Loucy (cell line): ENCODE measurements around the gene AGBL4.

Experiments
- H2AFZ ChIP-seq: fragments of 200-600 bp; sonication (generic); 2 replicates; pipeline ENCODE4 v1.6.0; 2016; ENCODE audit warnings: antibody characterized with exemption, mild to moderate bottlenecking, low read length, moderate library complexity
- H3F3A ChIP-seq: fragments of 200-600 bp; 2 replicates; pipeline ENCODE4 v1.6.0; 2016; ENCODE audit warnings: antibody characterized with exemption, low read depth, mild to moderate bottlenecking
- H3K27me3 ChIP-seq: fragments of 200-600 bp; sonication (generic); 2 replicates; pipeline ENCODE4 v1.6.1; 2014; ENCODE audit warnings: low read length, mild to moderate bottlenecking; ENCODE audit not compliant: insufficient read depth, poor library complexity, severe bottlenecking
- H3K36me3 ChIP-seq: fragments of 200-600 bp; sonication (generic); 2 replicates; pipeline ENCODE4 v1.6.1; 2016; ENCODE audit warnings: low read length; ENCODE audit not compliant: insufficient read depth
- H3K4me1 ChIP-seq: fragments of 200-600 bp; sonication (generic); 2 replicates; pipeline ENCODE4 v1.5.1; 2014; ENCODE audit warnings: low read length, mild to moderate bottlenecking; ENCODE audit not compliant: insufficient read depth, poor library complexity, severe bottlenecking
- H3K4me2 ChIP-seq: fragments of 200-600 bp; sonication (generic); 2 replicates; pipeline ENCODE4 v1.6.0; 2014; ENCODE audit warnings: antibody characterized with exemption, low read length, low read depth, mild to moderate bottlenecking; ENCODE audit not compliant: poor library complexity, severe bottlenecking
- H3K4me3 ChIP-seq: fragments of 200-600 bp; sonication (generic); 2 replicates; pipeline ENCODE4 v1.5.1; 2014; ENCODE audit warnings: low read length, mild to moderate bottlenecking, mixed read lengths; ENCODE audit not compliant: poor library complexity, severe bottlenecking
- H3K79me2 ChIP-seq: fragments of 200-600 bp; sonication (generic); 2 replicates; pipeline ENCODE4 v1.6.1; 2014; ENCODE audit warnings: low read length; ENCODE audit not compliant: insufficient read depth
- H3K9ac ChIP-seq: fragments of 200-600 bp; sonication (generic); 2 replicates; pipeline ENCODE4 v1.6.0; 2014; ENCODE audit warnings: mild to moderate bottlenecking, low read depth, low read length, moderate library complexity; ENCODE audit not compliant: poor library complexity, severe bottlenecking
- H3K9me2 ChIP-seq: fragments of 200-600 bp; sonication (generic); replicated peaks from 2 replicates; pipeline ENCODE4 v1.6.1; 2016; ENCODE audit warnings: low read depth, low read length, mixed read lengths
- H3K9me3 ChIP-seq: fragments of 200-600 bp; sonication (generic); 2 replicates; pipeline ENCODE4 v1.6.1; 2014; ENCODE audit warnings: mild to moderate bottlenecking, antibody characterized with exemption, low read length, low read depth; ENCODE audit not compliant: insufficient read depth
- H4K20me1 ChIP-seq: fragments of 200-600 bp; sonication (generic); 2 replicates; pipeline ENCODE4 v1.6.0; 2014; ENCODE audit warnings: antibody characterized with exemption, low read length, mild to moderate bottlenecking; ENCODE audit not compliant: insufficient read depth, poor library complexity, severe bottlenecking
- EZH2phosphoT487 ChIP-seq: fragments of 200-600 bp; IDR thresholded peaks from 2 replicates; pipeline ENCODE4 v1.6.1; 2018; ENCODE audit warnings: antibody characterized with exemption, mild to moderate bottlenecking, moderate library complexity, borderline replicate concordance
- TF ChIP-seq, protein P1 (sequence below): fragments of 200-600 bp; sonication (generic); conservative IDR thresholded peaks from 2 replicates; pipeline ENCODE4 v1.5.1; 2014; ENCODE audit warnings: mild to moderate bottlenecking, antibody characterized with exemption, low read length

The AGBL4 gene

DNA sequence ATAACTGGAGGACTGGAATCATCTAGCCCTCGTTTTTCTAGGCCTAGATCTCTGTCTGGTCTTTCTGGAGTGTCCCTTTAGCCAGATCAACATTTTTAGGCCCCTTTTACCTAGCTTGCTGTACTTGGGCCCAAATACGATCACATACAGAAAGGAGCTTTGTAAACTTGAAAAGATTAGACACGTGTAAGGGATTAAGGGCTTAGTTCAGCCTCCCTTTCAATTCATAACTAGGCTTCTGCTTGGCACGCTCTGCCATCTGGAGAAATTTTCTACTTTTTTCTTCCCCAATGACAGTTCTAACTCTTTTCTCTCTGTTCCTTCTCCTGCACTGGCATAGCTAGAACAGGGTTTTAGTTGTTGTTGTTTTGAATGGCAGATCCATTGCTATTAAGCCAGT is 1093.7 kb downstream of the AGBL4 start:
- Histone ChIP-seq H3K4me3 (no peak overlapping the region), H4K20me1 (no peaks in the 10 kb centered on the region), H3K36me3 (no peaks in the 10 kb centered on the region), H2AFZ (no peak overlapping the region), H3K4me1 (no peaks in the 10 kb centered on the region), H3F3A (no peaks in the 10 kb centered on the region), H3K9ac (no peak overlapping the region), H3K4me2 (no peak overlapping the region), H3K27me3 (no peaks in the 10 kb centered on the region), H3K79me2 (no peaks in the 10 kb centered on the region), H3K9me2 (no peaks in the 10 kb centered on the region), H3K9me3 (no peaks in the 10 kb centered on the region)
- TF ChIP-seq, protein P1, sequence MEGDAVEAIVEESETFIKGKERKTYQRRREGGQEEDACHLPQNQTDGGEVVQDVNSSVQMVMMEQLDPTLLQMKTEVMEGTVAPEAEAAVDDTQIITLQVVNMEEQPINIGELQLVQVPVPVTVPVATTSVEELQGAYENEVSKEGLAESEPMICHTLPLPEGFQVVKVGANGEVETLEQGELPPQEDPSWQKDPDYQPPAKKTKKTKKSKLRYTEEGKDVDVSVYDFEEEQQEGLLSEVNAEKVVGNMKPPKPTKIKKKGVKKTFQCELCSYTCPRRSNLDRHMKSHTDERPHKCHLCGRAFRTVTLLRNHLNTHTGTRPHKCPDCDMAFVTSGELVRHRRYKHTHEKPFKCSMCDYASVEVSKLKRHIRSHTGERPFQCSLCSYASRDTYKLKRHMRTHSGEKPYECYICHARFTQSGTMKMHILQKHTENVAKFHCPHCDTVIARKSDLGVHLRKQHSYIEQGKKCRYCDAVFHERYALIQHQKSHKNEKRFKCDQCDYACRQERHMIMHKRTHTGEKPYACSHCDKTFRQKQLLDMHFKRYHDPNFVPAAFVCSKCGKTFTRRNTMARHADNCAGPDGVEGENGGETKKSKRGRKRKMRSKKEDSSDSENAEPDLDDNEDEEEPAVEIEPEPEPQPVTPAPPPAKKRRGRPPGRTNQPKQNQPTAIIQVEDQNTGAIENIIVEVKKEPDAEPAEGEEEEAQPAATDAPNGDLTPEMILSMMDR, result no peak
- TF ChIP-seq EZH2phosphoT487, result no peak

DNA sequence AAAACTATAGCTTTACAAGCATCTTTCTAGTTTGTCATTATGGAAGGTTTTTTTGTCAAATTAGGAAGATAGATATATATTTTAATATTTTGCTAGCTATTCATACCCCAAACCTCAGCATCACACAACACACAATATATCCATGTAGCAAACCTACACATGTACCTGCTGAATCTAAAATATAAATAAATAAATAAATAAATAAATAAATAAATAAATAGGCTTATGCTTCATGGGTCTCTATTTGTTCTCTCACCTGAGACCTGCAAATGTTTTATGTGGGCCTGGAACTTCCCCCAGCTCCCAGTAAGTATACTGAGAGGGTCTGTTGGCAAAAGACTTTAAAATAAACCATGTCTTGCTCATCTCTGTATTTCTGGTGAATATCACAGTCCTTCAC is 1099.7 kb downstream of the AGBL4 start:
- Histone ChIP-seq H3F3A (no peaks in the 10 kb centered on the region), H2AFZ (no peak overlapping the region), H3K27me3 (no peaks in the 10 kb centered on the region), H3K4me3 (no peak overlapping the region), H3K4me2 (no peak overlapping the region), H3K36me3 (no peaks in the 10 kb centered on the region), H4K20me1 (no peaks in the 10 kb centered on the region), H3K9ac (no peak overlapping the region), H3K79me2 (no peaks in the 10 kb centered on the region), H3K4me1 (no peaks in the 10 kb centered on the region), H3K9me3 (no peaks in the 10 kb centered on the region), H3K9me2 (no peaks in the 10 kb centered on the region)
- TF ChIP-seq EZH2phosphoT487, result no peak
- TF ChIP-seq, protein P1, result no peak

DNA sequence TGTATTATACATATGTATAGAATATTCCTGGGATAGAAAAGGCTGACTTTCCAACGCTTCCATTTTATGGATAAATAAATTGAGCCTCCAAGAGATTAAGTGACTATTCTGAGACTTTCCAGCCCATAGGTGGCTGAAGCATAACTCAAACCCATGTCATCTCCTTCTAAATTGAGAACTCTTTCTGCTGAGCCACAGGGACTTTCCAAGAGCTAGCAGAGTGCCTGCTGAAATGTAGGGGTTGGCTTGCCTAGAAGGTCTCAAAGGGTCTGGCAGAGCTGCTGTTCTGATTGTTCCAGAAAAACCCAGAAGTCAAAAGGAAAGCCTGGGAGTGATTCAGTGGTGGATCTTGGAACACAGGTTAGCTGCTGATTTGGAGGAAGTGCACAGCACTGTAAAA is 1100.6 kb downstream of the AGBL4 start:
- H3K27me3 ChIP-seq, result no peaks in the 10 kb centered on the region
- no peak overlapping the region for H3K4me2 ChIP-seq
- no peak for TF ChIP-seq EZH2phosphoT487
- TF ChIP-seq, protein P1, result no peak
- H2AFZ ChIP-seq, result no peak overlapping the region
- no peaks in the 10 kb centered on the region for H3F3A ChIP-seq
- no peaks in the 10 kb centered on the region for H4K20me1 ChIP-seq
- no peaks in the 10 kb centered on the region for H3K9me2 ChIP-seq
- no peaks in the 10 kb centered on the region for H3K9me3 ChIP-seq
- H3K9ac ChIP-seq, result no peak overlapping the region
- no peaks in the 10 kb centered on the region for H3K36me3 ChIP-seq
- H3K79me2 ChIP-seq, result no peaks in the 10 kb centered on the region
- no peak overlapping the region for H3K4me3 ChIP-seq
- H3K4me1 ChIP-seq, result no peaks in the 10 kb centered on the region
